HCT116 (cell line): ENCODE data around the gene MZB1. TPM values are rescaled to one million over a fixed set of nuclear protein-coding genes. Genes with fewer than 3 reads are reported as not detected.

Experiments
- ATAC-seq: fragments of 200-7000 bp; cut with Tn5 transposase; 2 replicates; pipeline ENCODE4 v1.9.1; 2020; ENCODE audit warnings: mild to moderate bottlenecking, moderate library complexity
- BruUV-seq: library from RNA; stranded (reverse); fragments of 400-500 nt; replicated peaks from 2 replicates; lab custom pipeline; 2021; lab: Mats Ljungman, UMichigan
- CTCF ChIA-PET: fragments of 300-600 bp; sonication (Branson Sonifier 250); formaldehyde crosslinking; loops from one replicate; lab custom pipeline; 2021; ENCODE audit warnings: antibody characterized with exemption; lab: Charles Lee
- POLR2A ChIA-PET: fragments of 300-600, 350-600 bp; sonication (Branson Sonifier 250); formaldehyde crosslinking; loops from one replicate; lab custom pipeline; 2021; ENCODE audit warnings: antibody characterized with exemption; lab: Charles Lee
- RAD21 ChIA-PET, 2 experiments: fragments of 300-600 bp; sonication (Branson Sonifier 250); formaldehyde crosslinking; loops; one replicate each; lab custom pipeline; 2023; ENCODE audit warnings: low total read pairs in 2 of 2; ENCODE audit not compliant: uncharacterized antibody in 2 of 2, unreplicated experiment in 2 of 2, low non-redundant PET in 1 of 2; lab: Charles Lee
- DNase-seq: peaks from one replicate; pipeline ENCODE4 v3.0.0-alpha.2; 2010; ENCODE audit warnings: low read depth, low spot score
- H2AFZ ChIP-seq: fragments of 200-600 bp; shearing (Covaris generic), sonication (generic); 2 replicates; pipeline ENCODE4 v1.6.1; 2017; ENCODE audit warnings: low read depth, mixed run types, mixed read lengths, antibody characterized with exemption, low read length; ENCODE audit not compliant: poor library complexity, severe bottlenecking
- H3K27ac ChIP-seq: 2 replicates; pipeline ENCODE4 v1.5.1; 2012; ENCODE audit warnings: low read depth, low read length
- H3K27me3 ChIP-seq: fragments of 200-600 bp; sonication (generic); 2 replicates; pipeline ENCODE4 v1.6.1; 2016; ENCODE audit warnings: mixed run types, low read length, mixed read lengths; ENCODE audit not compliant: insufficient read depth
- H3K36me3 ChIP-seq, 2 experiments: fragments of 200-500 bp in 1 of 2; fragments of 200-600 bp in 1 of 2; sonication (Bioruptor generic) in 1 of 2; sonication (generic) in 1 of 2; 2 replicates each; pipeline versions ENCODE4 v1.5.1 to v1.6.1; 2014 to 2016; ENCODE audit warnings: low read length in 2 of 2, inconsistent platforms in 1 of 2, mixed read lengths in 1 of 2, mixed run types in 1 of 2; ENCODE audit not compliant: insufficient read depth in 2 of 2, control insufficient read depth in 1 of 2
- H3K4me1 ChIP-seq, 2 experiments: fragments of 200-600 bp in 1 of 2; sonication (generic) in 1 of 2; 2 replicates each; pipeline versions ENCODE4 v1.5.1 to v1.6.1; 2012 to 2017; ENCODE audit warnings: low read length in 2 of 2, inconsistent platforms in 1 of 2, mild to moderate bottlenecking in 1 of 2, mixed read lengths in 1 of 2, mixed run types in 1 of 2, moderate library complexity in 1 of 2; ENCODE audit not compliant: insufficient read depth in 2 of 2, control insufficient read depth in 1 of 2
- H3K4me2 ChIP-seq: fragments of 200-600 bp; sonication (generic); 2 replicates; pipeline ENCODE4 v1.6.1; 2017; ENCODE audit warnings: mixed run types, low read length, mixed read lengths
- H3K4me3 ChIP-seq, 2 experiments: fragments of 200-600 bp in 1 of 2; sonication (generic) in 1 of 2; replicated peaks in 1 of 2; 2 replicates each; pipeline ENCODE4 v1.5.1; 2011 to 2016; ENCODE audit warnings: low read length in 2 of 2, control low read depth in 1 of 2, low read depth in 1 of 2, mild to moderate bottlenecking in 1 of 2, mixed read lengths in 1 of 2, mixed run types in 1 of 2
- H3K79me2 ChIP-seq: fragments of 200-600 bp; sonication (generic); 2 replicates; pipeline ENCODE4 v1.6.1; 2017; ENCODE audit warnings: mild to moderate bottlenecking, mixed run types, low read length, moderate library complexity, mixed read lengths; ENCODE audit not compliant: insufficient read depth
- H3K9ac ChIP-seq: fragments of 200-600 bp; sonication (generic); 2 replicates; pipeline ENCODE4 v1.6.1; 2016; ENCODE audit warnings: low read length, mixed read lengths
- H3K9me2 ChIP-seq: fragments of 200-600 bp; sonication (generic), shearing (Covaris generic); 2 replicates; pipeline ENCODE4 v1.6.1; 2017; ENCODE audit warnings: mixed run types, mild to moderate bottlenecking, moderate library complexity; ENCODE audit not compliant: insufficient read depth
- H3K9me3 ChIP-seq, 2 experiments: fragments of 200-500 bp in 1 of 2; fragments of 200-600 bp in 1 of 2; sonication (Bioruptor generic) in 1 of 2; sonication (generic) in 1 of 2; 2 replicates each; pipeline ENCODE4 v1.6.1; 2014 to 2017; ENCODE audit warnings: low read length in 2 of 2, mixed read lengths in 2 of 2, inconsistent platforms in 1 of 2, low read depth in 1 of 2, mild to moderate bottlenecking in 1 of 2, mixed run types in 1 of 2, moderate library complexity in 1 of 2; ENCODE audit not compliant: control insufficient read depth in 1 of 2, insufficient read depth in 1 of 2
- H4K20me1 ChIP-seq: fragments of 200-600 bp; sonication (generic), shearing (Covaris generic); 2 replicates; pipeline ENCODE4 v1.6.1; 2017; ENCODE audit warnings: mixed run types, mild to moderate bottlenecking, moderate library complexity; ENCODE audit not compliant: insufficient read depth
- CBX3 ChIP-seq: IDR thresholded peaks from 2 replicates; pipeline ENCODE4 v1.6.1; 2012; ENCODE audit warnings: low read depth
- CEBPB ChIP-seq: IDR thresholded peaks from 2 replicates; pipeline ENCODE4 v1.6.1; 2012; ENCODE audit warnings: low read depth
- EGR1 ChIP-seq: IDR thresholded peaks from 2 replicates; pipeline ENCODE4 v1.6.1; 2012; ENCODE audit warnings: low read depth
- ELF1 ChIP-seq: IDR thresholded peaks from 2 replicates; pipeline ENCODE4 v1.6.1; 2012; ENCODE audit warnings: low read depth, borderline replicate concordance
- EZH2phosphoT487 ChIP-seq: fragments of 200-600 bp; IDR thresholded peaks from 2 replicates; pipeline ENCODE4 v1.6.1; 2018; ENCODE audit warnings: antibody characterized with exemption, borderline replicate concordance
- POLR2A ChIP-seq: IDR thresholded peaks from 2 replicates; pipeline ENCODE4 v1.7.0; 2011; ENCODE audit warnings: borderline replicate concordance; ENCODE audit not compliant: insufficient read depth, insufficient read length; ENCODE audit errors: extremely low read depth
- POLR2AphosphoS5 ChIP-seq: IDR thresholded peaks from 2 replicates; pipeline ENCODE4 v1.6.1; 2011; ENCODE audit warnings: mild to moderate bottlenecking, low read depth, low read length, moderate library complexity
- SIN3A ChIP-seq: IDR thresholded peaks from 2 replicates; pipeline ENCODE4 v1.6.1; 2012; ENCODE audit warnings: low read depth
- SP1 ChIP-seq: IDR thresholded peaks from 2 replicates; pipeline ENCODE4 v1.6.1; 2012; ENCODE audit warnings: low read depth
- SRF ChIP-seq: IDR thresholded peaks from 2 replicates; pipeline ENCODE4 v1.6.1; 2012; ENCODE audit warnings: low read depth
- TCF7L2 ChIP-seq: IDR thresholded peaks from 2 replicates; pipeline ENCODE4 v1.7.0; 2011; ENCODE audit warnings: borderline replicate concordance, inconsistent platforms; ENCODE audit not compliant: insufficient read depth, insufficient read length; ENCODE audit errors: extremely low read depth
- YY1 ChIP-seq: IDR thresholded peaks from 2 replicates; pipeline ENCODE4 v1.6.1; 2011; ENCODE audit warnings: low read length, low read depth, moderate library complexity, mild to moderate bottlenecking; ENCODE audit not compliant: insufficient replicate concordance; ENCODE audit errors: extremely low read depth
- intact Hi-C: fragments of 100-400 bp; cut with micrococcal nuclease; formaldehyde crosslinking; loops from 2 replicates; pipeline ENCODE4 v1.10.0; 2022
- total RNA-seq: library from RNA; stranded (reverse); gene quantifications from one replicate; pipeline ENCODE4 v1.2.1, GENCODE V29; 2021; ENCODE audit not compliant: unreplicated experiment
- TF ChIP-seq, protein P1 (sequence below): IDR thresholded peaks from 2 replicates; pipeline ENCODE4 v1.6.1; 2012
- TF ChIP-seq, protein P2 (sequence below): IDR thresholded peaks from 2 replicates; pipeline ENCODE4 v1.6.1; 2012; ENCODE audit warnings: low read depth
- TF ChIP-seq, protein P3 (sequence below): IDR thresholded peaks from 2 replicates; pipeline ENCODE4 v1.6.1; 2011; ENCODE audit warnings: mild to moderate bottlenecking, low read length, moderate library complexity; ENCODE audit not compliant: insufficient replicate concordance; ENCODE audit errors: extremely low read depth

The MZB1 gene
- total RNA-seq, 1 experiment from 2014 or later, result 0.81 TPM

DNA sequence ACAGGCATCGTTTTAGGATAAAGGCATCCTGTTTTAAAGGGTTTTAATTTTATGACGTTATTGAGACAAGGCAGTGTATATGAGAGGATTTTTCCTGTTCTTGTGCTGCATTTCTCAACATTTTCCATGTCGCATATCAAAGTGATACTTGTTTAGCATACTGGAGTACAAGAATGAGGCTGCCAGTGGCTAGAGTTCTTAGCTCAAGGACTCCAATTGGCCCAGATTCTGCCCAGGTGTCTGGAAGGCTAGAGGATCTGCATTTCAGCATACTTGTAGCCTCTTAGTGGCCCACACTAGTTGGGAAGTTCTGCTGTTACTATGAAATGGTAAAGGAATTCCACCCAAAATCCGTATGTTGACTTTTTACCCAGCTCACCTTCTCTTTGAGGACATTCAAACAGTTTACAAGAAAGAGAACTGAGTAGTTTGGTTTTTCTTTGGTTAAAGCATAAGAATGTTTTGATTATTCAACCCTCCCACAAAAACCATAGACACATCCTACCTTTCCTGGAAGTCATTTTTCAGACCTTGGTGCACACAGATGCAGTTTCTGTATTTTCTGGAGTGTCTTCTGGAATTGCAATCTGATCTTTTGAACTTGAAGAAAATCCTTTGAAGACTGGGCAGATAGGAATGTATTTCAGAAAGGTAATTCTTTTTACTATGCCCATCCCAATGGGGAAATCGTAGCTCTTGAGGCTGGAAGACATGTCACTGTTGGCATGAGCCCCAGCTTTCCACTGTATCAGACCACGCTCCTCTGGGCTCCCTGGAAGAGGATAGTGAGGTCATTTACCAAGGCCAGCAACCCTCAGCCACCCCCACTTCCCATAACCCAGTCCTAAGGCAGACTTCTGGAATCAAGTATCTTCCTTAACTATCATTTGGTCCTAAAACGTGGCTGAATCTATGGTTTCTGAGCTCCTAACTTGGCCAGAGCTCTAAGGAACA lies 18.0 kb downstream of the MZB1 start (continued):
- TF ChIP-seq, protein P1, sequence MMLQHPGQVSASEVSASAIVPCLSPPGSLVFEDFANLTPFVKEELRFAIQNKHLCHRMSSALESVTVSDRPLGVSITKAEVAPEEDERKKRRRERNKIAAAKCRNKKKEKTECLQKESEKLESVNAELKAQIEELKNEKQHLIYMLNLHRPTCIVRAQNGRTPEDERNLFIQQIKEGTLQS, result no peak
- TF ChIP-seq, protein P2, sequence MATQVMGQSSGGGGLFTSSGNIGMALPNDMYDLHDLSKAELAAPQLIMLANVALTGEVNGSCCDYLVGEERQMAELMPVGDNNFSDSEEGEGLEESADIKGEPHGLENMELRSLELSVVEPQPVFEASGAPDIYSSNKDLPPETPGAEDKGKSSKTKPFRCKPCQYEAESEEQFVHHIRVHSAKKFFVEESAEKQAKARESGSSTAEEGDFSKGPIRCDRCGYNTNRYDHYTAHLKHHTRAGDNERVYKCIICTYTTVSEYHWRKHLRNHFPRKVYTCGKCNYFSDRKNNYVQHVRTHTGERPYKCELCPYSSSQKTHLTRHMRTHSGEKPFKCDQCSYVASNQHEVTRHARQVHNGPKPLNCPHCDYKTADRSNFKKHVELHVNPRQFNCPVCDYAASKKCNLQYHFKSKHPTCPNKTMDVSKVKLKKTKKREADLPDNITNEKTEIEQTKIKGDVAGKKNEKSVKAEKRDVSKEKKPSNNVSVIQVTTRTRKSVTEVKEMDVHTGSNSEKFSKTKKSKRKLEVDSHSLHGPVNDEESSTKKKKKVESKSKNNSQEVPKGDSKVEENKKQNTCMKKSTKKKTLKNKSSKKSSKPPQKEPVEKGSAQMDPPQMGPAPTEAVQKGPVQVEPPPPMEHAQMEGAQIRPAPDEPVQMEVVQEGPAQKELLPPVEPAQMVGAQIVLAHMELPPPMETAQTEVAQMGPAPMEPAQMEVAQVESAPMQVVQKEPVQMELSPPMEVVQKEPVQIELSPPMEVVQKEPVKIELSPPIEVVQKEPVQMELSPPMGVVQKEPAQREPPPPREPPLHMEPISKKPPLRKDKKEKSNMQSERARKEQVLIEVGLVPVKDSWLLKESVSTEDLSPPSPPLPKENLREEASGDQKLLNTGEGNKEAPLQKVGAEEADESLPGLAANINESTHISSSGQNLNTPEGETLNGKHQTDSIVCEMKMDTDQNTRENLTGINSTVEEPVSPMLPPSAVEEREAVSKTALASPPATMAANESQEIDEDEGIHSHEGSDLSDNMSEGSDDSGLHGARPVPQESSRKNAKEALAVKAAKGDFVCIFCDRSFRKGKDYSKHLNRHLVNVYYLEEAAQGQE, result no peak
- TF ChIP-seq SRF (no peak), CEBPB (no peak), POLR2AphosphoS5 (no peak), EZH2phosphoT487 (no peak)

DNA sequence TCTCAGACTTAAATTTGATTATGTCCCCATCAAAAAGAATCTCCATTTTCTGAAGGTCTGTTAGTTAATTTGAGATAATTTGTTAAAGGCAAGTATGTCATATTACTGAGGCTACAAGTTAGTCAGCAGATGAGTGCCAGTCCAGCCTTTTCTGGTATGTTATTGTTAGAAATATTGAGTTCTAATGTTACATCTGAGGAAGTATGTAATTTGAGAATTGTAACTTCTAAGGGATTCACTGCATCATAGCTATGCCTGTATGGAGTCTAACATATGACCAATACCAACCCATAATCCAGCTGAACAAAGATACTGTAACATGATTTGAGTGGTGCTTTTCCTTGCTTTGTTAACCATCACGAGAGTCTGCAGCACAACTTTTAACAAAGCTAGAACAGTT lies 20.5 kb downstream of the MZB1 start:
- Histone ChIP-seq H3K9ac (no peak overlapping the region), H3K9me2 (no peaks in the 10 kb centered on the region), H3K27ac (no peak overlapping the region), H3K27me3 (no peaks in the 10 kb centered on the region), H3K4me2 (no peak overlapping the region), H3K9me3 (no peaks in the 10 kb centered on the region), H3K79me2 (0 out of 2 replicates have a peak, but pooled peaks cover under 1% of the 10 kb centered on the region), H2AFZ (no peak overlapping the region), H3K36me3 (peaks cover 22 to 28% of the 10 kb centered on the region in 2 experiments; a peak in 3 of 4 replicates), H3K4me1 (peaks cover 20 to 22% of the 10 kb centered on the region in 2 experiments), H4K20me1 (no peaks in the 10 kb centered on the region), H3K4me3 (no peak overlapping the region)
- ATAC-seq (no peak), DNase-seq (no peak)
- POLR2A ChIA-PET, result no interaction called here
- RAD21 ChIA-PET, result no interaction called here
- intact Hi-C loops, result no loop called here
- TSS peak; percentile 40 for BruUV-seq
- CTCF ChIA-PET, result interaction anchor here (1.4 kb wide), 2 partner anchors 27 to 97 kb away, joined by 4 to 6 read pairs; partner anchors contain the start of gene PAIP2
- TF ChIP-seq SRF (no peak), ELF1 (no peak), POLR2AphosphoS5 (no peak), TCF7L2 (no peak), SIN3A (no peak), YY1 (no peak), CEBPB (no peak), EZH2phosphoT487 (no peak), POLR2A (no peak), CBX3 (no peak), EGR1 (no peak), SP1 (no peak)
- TF ChIP-seq, protein P3, sequence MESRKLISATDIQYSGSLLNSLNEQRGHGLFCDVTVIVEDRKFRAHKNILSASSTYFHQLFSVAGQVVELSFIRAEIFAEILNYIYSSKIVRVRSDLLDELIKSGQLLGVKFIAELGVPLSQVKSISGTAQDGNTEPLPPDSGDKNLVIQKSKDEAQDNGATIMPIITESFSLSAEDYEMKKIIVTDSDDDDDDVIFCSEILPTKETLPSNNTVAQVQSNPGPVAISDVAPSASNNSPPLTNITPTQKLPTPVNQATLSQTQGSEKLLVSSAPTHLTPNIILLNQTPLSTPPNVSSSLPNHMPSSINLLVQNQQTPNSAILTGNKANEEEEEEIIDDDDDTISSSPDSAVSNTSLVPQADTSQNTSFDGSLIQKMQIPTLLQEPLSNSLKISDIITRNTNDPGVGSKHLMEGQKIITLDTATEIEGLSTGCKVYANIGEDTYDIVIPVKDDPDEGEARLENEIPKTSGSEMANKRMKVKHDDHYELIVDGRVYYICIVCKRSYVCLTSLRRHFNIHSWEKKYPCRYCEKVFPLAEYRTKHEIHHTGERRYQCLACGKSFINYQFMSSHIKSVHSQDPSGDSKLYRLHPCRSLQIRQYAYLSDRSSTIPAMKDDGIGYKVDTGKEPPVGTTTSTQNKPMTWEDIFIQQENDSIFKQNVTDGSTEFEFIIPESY, result no peak
